ENCODE results near the gene OCRL.

DNA sequence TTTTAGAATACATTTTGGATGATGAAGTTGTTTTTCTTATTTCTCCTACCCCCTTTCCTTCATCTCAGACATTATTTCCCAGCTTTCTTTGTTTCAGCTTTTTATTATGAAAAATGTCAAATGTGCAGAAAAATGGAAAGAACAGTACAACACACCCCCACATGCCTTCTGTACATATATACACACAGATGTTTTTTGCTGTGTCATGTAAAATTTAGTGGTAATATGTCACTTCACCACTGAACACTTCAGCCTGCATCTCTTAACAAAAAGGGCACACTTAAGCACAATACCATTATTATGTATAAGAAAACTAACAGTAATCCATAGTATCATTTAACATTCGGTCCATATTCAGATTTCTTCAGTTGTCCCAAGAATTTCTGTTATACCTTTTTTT, 37.8 kb downstream of the OCRL start:
- TF ChIP-seq, protein P1, sequence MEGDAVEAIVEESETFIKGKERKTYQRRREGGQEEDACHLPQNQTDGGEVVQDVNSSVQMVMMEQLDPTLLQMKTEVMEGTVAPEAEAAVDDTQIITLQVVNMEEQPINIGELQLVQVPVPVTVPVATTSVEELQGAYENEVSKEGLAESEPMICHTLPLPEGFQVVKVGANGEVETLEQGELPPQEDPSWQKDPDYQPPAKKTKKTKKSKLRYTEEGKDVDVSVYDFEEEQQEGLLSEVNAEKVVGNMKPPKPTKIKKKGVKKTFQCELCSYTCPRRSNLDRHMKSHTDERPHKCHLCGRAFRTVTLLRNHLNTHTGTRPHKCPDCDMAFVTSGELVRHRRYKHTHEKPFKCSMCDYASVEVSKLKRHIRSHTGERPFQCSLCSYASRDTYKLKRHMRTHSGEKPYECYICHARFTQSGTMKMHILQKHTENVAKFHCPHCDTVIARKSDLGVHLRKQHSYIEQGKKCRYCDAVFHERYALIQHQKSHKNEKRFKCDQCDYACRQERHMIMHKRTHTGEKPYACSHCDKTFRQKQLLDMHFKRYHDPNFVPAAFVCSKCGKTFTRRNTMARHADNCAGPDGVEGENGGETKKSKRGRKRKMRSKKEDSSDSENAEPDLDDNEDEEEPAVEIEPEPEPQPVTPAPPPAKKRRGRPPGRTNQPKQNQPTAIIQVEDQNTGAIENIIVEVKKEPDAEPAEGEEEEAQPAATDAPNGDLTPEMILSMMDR (IDR thresholded peaks at IDR 0.05), result no peak
- no peak for TF ChIP-seq POLR2A (IDR thresholded peaks at IDR 0.05)

Data from thyroid gland (tissue), 4 donors.